ENCODE measurements around the gene AEBP2.

DNA sequence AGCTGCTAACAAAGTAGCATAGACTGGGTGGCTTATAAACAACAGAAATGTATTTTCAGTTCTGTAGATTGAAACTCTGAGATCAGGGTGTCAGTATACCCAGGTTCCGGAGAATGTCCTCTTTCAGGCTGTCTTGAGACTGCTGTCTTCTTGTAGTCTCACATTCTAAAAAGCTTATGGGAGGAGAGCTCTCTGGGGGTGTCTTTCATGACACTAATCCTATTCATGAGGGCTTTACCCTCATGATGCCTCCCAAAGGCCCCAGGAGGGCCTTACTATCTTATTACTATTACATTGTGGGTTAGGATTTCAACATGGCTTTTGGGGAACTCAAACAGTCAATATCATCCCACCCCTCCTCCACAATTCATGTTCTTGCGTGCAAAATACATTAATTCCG lies 94.3 kb downstream of the AEBP2 start:
- TF ChIP-seq POLR2A (IDR thresholded peaks at IDR 0.05; ENCODE audit: low read depth, low read length) (no peak), POLR2AphosphoS5 (IDR thresholded peaks at IDR 0.05; ENCODE audit: low read depth, low read length) (no peak), TAF1 (IDR thresholded peaks at IDR 0.05; ENCODE audit: borderline replicate concordance, low read depth, low read length) (no peak)

Data from GM12892 (cell line).